GM12873 (cell line): ENCODE results near the gene PUM1.

Source experiments
- CTCF ChIP-seq: IDR thresholded peaks from 2 replicates; pipeline ENCODE4 v1.5.1; 2012; ENCODE audit warnings: low read depth, mild to moderate bottlenecking, moderate library complexity, low read length, control low read depth; ENCODE audit not compliant: insufficient read depth; ENCODE audit errors: missing control alignments

Gene PUM1

GRCh38 chr1:30885570-30886522 is 179.7 kb downstream of the PUM1 start:
- no peak for TF ChIP-seq CTCF

- TF ChIP-seq CTCF: no peak
Observed at GRCh38 chr1:30884723-30885122, 180.8 kb downstream of the PUM1 start.

GRCh38 chr1:30883389-30884172 is 181.9 kb downstream of the PUM1 start:
- no peak for TF ChIP-seq CTCF

- TF ChIP-seq CTCF: no peak
Observed at GRCh38 chr1:30882678-30883388, 182.7 kb downstream of the PUM1 start.
